ENCODE measurements around the gene ZNF135.

ZNF135 gene

GRCh38 chr19:58059671-58060078 lies 593 bp downstream of the ZNF135 start:
- Histone ChIP-seq H3K9me3 (ENCODE audit: insufficient read depth, low read length) (peaks cover 20% of the 10 kb centered on the region), H3K36me3 (replicated peaks; ENCODE audit: low read depth, low read length) (no peaks in the 10 kb centered on the region), H3K4me2 (ENCODE audit: low read length) (no peak overlapping the region), H3K4me3 (ENCODE audit: low read length) (no peak overlapping the region), H2AFZ (ENCODE audit: low read depth, low read length) (no peak overlapping the region), H4K20me1 (ENCODE audit: insufficient read depth, low read length) (no peaks in the 10 kb centered on the region), H3K4me1 (ENCODE audit: low read length) (no peaks in the 10 kb centered on the region), H3K27me3 (ENCODE audit: low read depth, low read length) (no peaks in the 10 kb centered on the region), H3K9ac (ENCODE audit: low read length) (no peak overlapping the region), H3K27ac (ENCODE audit: low read length) (no peak overlapping the region), H3K79me2 (ENCODE audit: low read length) (no peaks in the 10 kb centered on the region)
- no peak for TF ChIP-seq EZH2phosphoT487 (IDR thresholded peaks at IDR 0.05; ENCODE audit: low read depth)
- TF ChIP-seq, protein P1, sequence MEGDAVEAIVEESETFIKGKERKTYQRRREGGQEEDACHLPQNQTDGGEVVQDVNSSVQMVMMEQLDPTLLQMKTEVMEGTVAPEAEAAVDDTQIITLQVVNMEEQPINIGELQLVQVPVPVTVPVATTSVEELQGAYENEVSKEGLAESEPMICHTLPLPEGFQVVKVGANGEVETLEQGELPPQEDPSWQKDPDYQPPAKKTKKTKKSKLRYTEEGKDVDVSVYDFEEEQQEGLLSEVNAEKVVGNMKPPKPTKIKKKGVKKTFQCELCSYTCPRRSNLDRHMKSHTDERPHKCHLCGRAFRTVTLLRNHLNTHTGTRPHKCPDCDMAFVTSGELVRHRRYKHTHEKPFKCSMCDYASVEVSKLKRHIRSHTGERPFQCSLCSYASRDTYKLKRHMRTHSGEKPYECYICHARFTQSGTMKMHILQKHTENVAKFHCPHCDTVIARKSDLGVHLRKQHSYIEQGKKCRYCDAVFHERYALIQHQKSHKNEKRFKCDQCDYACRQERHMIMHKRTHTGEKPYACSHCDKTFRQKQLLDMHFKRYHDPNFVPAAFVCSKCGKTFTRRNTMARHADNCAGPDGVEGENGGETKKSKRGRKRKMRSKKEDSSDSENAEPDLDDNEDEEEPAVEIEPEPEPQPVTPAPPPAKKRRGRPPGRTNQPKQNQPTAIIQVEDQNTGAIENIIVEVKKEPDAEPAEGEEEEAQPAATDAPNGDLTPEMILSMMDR (IDR thresholded peaks at IDR 0.05; ENCODE audit: low read depth, low read length) = no peak

- H3K4me1 ChIP-seq (ENCODE audit: low read length) = no peaks in the 10 kb centered on the region
- peaks cover 18% of the 10 kb centered on the region for H3K9me3 ChIP-seq (ENCODE audit: insufficient read depth, low read length)
- no peak overlapping the region for H3K27ac ChIP-seq (ENCODE audit: low read length)
- H3K36me3 ChIP-seq (replicated peaks; ENCODE audit: low read depth, low read length) = no peaks in the 10 kb centered on the region
- no peak overlapping the region for H3K9ac ChIP-seq (ENCODE audit: low read length)
- H3K27me3 ChIP-seq (ENCODE audit: low read depth, low read length) = no peaks in the 10 kb centered on the region
- no peak for TF ChIP-seq EZH2phosphoT487 (IDR thresholded peaks at IDR 0.05; ENCODE audit: low read depth)
- TF ChIP-seq, protein P1 (IDR thresholded peaks at IDR 0.05; ENCODE audit: low read depth, low read length) = no peak
- H4K20me1 ChIP-seq (ENCODE audit: insufficient read depth, low read length) = no peaks in the 10 kb centered on the region
- H3K4me3 ChIP-seq (ENCODE audit: low read length) = no peak overlapping the region
- no peaks in the 10 kb centered on the region for H3K79me2 ChIP-seq (ENCODE audit: low read length)
- H2AFZ ChIP-seq (ENCODE audit: low read depth, low read length) = no peak overlapping the region
- H3K4me2 ChIP-seq (ENCODE audit: low read length) = no peak overlapping the region
These were observed 1.1 kb downstream of the ZNF135 start for GRCh38 chr19:58060231-58060630.

GRCh38 chr19:58063712-58064111 lies 4.6 kb downstream of the ZNF135 start:
- H2AFZ ChIP-seq (ENCODE audit: low read depth, low read length) = no peak overlapping the region
- TF ChIP-seq, protein P1 (IDR thresholded peaks at IDR 0.05; ENCODE audit: low read depth, low read length) = no peak
- no peak for TF ChIP-seq EZH2phosphoT487 (IDR thresholded peaks at IDR 0.05; ENCODE audit: low read depth)
- H3K79me2 ChIP-seq (ENCODE audit: low read length) = no peaks in the 10 kb centered on the region
- no peaks in the 10 kb centered on the region for H3K36me3 ChIP-seq (replicated peaks; ENCODE audit: low read depth, low read length)
- peaks cover 26% of the 10 kb centered on the region for H3K9me3 ChIP-seq (ENCODE audit: insufficient read depth, low read length)
- no peak overlapping the region for H3K27ac ChIP-seq (ENCODE audit: low read length)
- H3K4me3 ChIP-seq (ENCODE audit: low read length) = no peak overlapping the region
- no peaks in the 10 kb centered on the region for H3K27me3 ChIP-seq (ENCODE audit: low read depth, low read length)
- no peak overlapping the region for H3K9ac ChIP-seq (ENCODE audit: low read length)
- no peaks in the 10 kb centered on the region for H4K20me1 ChIP-seq (ENCODE audit: insufficient read depth, low read length)
- H3K4me1 ChIP-seq (ENCODE audit: low read length) = no peaks in the 10 kb centered on the region
- H3K4me2 ChIP-seq (ENCODE audit: low read length) = no peak overlapping the region

DNA sequence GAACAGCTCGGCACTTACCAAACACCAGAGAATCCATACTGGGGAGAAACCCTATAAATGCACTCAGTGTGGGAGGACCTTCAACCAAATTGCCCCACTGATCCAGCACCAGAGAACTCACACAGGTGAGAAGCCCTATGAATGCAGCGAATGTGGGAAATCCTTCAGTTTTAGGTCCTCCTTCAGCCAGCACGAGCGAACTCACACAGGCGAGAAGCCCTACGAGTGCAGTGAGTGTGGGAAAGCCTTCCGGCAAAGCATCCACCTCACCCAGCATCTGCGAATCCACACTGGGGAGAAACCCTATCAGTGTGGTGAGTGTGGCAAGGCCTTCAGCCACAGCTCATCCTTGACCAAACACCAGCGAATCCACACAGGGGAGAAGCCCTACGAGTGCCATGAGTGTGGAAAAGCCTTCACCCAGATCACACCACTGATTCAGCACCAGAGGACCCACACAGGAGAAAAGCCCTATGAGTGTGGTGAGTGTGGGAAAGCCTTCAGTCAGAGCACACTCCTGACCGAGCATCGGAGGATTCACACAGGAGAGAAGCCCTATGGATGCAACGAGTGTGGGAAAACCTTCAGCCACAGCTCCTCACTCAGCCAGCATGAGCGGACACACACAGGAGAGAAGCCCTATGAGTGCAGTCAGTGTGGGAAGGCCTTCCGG lies 8.3 kb downstream of the ZNF135 start:
- Histone ChIP-seq H2AFZ (ENCODE audit: low read depth, low read length) (no peak overlapping the region), H3K9ac (ENCODE audit: low read length) (no peak overlapping the region), H3K4me1 (ENCODE audit: low read length) (no peaks in the 10 kb centered on the region), H3K27me3 (ENCODE audit: low read depth, low read length) (no peaks in the 10 kb centered on the region), H3K9me3 (ENCODE audit: insufficient read depth, low read length) (peaks cover 18% of the 10 kb centered on the region; the same call in 1 of the 2 replicates), H3K4me2 (ENCODE audit: low read length) (no peak overlapping the region), H3K27ac (ENCODE audit: low read length) (no peak overlapping the region), H4K20me1 (ENCODE audit: insufficient read depth, low read length) (no peaks in the 10 kb centered on the region), H3K79me2 (ENCODE audit: low read length) (no peaks in the 10 kb centered on the region), H3K36me3 (replicated peaks; ENCODE audit: low read depth, low read length) (no peaks in the 10 kb centered on the region), H3K4me3 (ENCODE audit: low read length) (no peak overlapping the region)
- TF ChIP-seq EZH2phosphoT487 (IDR thresholded peaks at IDR 0.05; ENCODE audit: low read depth) = no peak
- TF ChIP-seq, protein P1 (IDR thresholded peaks at IDR 0.05; ENCODE audit: low read depth, low read length) = no peak
